ENCODE results near the gene USP27X.

Gene USP27X

GRCh38 chrX:49878834-49879655 is at the start of gene USP27X:
Gene USP27X, plus strand, starts transcription at chrX:49879484. Its CDS starts 824 bp downstream, at chrX:49880308.
- DNase-seq = peak; percentile 68 to 81 (median 74)

- DNase-seq = no peak
Measured at GRCh38 chrX:49838374-49838773, 40.9 kb upstream of the USP27X start.

DNA sequence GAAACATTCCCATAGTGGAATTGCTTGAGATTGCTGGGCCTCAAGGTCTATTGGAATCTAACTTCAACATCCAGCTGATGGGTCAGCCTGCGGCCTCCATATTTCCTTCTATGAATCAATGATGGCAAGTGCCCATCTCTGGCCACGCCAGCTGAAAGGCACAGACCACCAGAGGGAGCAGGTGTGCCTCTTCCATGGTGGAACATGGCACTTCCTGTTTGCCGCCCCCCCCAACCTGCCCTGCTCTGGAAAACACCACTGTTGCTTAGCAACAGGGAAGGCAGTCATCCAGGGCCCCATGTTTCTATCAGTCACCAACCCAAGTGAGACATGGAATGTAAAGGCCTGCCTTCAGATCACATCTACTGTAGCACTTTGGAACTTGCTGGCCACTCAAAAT is 38.6 kb upstream of the USP27X start:
- peak in 4 of 6 experiments; percentile 2 to 26 (median 17) for DNase-seq

GRCh38 chrX:49842621-49843020 is 36.7 kb upstream of the USP27X start:
- DNase-seq = no peak

DNA sequence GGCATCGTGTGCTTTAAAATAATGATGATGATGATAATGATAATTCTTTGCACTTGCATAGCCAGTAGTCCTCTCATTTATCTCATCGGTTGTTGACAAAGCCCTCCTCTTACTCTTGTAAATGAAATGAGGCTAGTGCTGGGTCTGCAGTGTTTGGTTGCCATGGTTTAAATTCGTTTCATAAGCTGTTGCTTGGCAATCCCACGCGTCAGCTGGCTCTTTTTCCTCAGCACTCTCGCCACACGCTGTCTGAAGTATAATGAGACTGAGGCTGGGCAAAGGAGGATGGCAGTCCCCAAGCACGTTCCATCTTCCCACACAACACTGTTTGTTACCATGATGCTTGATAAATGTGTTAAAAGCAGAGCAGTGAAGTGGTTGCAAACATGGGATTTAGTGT is 34.7 kb upstream of the USP27X start:
- DNase-seq = no peak

DNA sequence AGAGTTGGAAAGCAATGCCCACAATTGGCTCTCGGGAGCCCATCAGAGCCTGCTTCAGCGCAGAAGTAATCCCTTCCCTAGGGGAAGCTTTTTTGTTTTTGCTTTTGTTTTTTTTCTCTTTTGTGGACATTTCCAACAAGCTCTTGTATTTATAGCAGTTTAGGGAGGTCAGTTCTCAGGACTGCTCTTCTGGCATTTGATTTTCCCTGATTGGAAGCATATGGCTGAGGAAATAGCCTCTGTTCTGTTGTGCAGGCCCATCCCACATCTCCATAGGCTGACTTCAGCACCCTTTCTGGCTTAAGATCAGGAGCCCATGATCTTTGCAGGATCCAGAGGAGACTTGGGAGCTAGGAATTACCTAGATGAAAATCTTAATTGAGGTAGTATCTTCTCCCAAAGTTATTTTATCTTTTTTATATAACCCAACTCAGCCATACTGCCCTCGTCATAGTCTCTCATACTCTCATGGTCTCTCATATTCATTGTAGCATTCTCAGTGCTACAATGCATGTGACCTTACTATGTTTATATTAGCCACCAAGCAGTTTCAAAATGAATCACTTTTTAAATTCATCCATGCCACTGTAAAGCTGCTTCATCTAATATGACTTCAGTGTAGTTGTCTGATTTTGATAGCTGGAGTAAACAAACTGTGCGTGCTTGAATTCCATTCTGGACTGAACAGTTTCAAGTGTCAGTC is 33.4 kb upstream of the USP27X start:
- DNase-seq = no peak

GRCh38 chrX:49846522-49846921 is 32.8 kb upstream of the USP27X start:
- no peak for DNase-seq

- DNase-seq = no peak
Measured at GRCh38 chrX:49848275-49848674, 31.0 kb upstream of the USP27X start.

DNA sequence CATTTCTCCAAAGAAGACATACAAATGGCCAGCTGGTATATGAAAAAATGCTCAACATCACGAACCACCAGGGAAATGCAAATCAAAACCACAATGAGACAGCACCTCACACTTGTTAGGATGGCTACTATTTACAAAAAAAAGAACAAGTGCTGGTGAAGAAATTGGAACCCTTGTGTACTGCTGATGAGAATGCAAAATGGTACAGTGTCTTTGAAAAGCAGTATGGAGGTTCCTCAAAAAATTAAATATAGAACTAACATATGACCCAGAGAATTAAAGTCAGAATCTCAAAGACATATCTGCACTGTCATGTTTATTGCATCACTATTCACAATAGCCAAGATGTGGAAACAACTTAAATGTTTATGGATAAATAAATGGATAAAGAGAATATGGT is 29.3 kb upstream of the USP27X start:
- DNase-seq = no peak

DNA sequence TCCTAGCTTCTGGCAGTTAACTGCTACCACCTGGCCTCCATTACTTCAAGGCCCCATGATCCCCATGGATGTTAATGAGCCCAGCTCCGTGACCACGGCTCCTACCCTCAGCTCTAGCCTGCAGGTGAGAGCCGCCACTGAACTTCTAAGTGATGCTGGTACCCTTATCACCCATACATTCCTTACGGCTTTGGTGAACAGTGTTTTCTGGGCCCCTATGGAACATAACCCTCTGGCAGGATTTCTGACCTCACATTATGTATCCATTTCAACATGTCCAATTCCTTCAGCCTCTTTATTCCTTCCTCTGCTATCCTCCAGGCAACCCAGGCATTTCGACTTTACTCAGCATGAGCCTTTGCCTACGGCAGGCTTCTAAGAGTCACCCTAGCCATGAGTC is 25.6 kb upstream of the USP27X start:
- DNase-seq = no peak

DNA sequence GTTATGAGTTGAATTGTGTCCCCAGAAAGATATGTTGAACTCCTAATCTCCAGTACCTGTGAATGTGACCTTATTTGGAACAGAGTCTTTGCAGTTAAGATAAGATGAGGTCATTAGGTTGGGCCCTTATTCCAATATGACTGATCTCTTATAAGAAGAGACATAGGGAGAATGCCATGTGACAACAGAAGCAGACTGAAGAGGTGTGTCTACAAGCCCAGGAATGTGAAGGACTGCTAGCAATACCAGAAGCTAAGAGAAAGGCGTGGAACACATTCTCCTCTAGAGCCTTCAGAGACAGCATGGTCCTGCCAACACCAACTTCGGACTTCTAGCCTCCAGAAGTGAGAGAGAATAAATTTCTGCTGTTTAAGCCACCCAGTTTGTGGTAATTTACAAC is 22.5 kb upstream of the USP27X start:
- no peak for DNase-seq

- no peak for DNase-seq
Measured at GRCh38 chrX:49858341-49858740, 20.9 kb upstream of the USP27X start.

DNA sequence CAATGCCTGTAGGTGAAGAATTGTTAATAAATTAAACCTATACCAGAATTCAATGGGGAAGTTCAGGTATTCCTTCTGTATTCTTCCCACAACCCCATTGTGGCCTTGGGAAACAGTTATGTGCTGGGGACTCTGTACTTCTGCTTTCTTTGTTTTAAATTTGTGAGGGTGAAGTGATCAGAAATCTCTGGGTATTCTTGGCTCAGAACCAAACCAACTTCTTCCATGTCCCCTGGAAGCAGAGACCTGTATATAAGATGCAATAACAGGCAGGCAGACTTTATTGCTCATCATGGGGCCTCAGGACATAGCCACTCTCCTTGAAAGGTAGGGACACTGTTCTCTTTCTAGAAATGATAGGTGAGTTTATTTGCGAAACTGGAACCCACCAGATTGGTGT is 19.8 kb upstream of the USP27X start:
- no peak for DNase-seq

GRCh38 chrX:49860867-49861535 is 18.3 kb upstream of the USP27X start:
- DNase-seq = no peak

DNA sequence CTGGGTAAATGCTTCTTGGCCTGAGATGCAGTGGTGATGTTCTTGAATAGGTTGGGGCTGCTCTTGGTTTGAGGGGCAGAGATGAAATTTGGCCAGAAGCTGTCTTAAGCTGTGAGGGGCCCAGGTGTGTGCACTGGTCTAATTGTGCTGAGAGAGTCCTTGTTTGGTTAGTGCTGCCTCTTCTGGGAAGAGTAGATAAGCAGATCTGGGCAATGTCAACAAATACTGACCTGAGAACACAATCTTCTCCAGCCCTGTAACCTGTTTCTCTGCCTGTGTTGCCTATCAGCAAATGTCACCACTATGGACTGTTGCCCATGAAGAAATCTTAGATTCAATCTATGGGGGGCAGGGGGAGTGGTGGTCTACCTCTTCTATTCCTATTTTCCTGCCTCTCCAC is 17.2 kb upstream of the USP27X start:
- DNase-seq = no peak

DNA sequence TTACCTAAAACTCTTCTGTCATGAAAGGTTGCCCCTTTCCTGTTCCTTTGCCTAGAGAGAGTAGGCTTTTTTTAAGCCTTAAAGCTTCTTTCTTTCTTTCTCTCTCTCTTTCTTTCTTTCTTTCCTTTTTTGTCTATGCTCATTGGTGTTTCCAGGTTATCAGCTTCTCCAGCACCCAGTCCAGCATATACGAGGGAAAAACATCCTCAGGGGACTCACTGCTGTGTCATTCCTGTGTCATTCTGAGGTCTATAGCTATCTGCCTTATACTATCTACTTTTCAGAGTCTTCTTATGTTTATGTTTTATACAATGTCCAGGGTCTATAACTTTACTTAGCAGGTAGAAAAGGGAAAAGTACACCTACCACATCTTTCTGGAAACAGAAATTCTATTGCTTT is 10.5 kb upstream of the USP27X start:
- no peak for DNase-seq

GRCh38 chrX:49876750-49877149 is 2.5 kb upstream of the USP27X start:
- peak in 3 of 6 experiments; percentile 2 to 36 (median 23) for DNase-seq

- DNase-seq = no peak
Measured at GRCh38 chrX:49877397-49878101, 1.7 kb upstream of the USP27X start.

DNA sequence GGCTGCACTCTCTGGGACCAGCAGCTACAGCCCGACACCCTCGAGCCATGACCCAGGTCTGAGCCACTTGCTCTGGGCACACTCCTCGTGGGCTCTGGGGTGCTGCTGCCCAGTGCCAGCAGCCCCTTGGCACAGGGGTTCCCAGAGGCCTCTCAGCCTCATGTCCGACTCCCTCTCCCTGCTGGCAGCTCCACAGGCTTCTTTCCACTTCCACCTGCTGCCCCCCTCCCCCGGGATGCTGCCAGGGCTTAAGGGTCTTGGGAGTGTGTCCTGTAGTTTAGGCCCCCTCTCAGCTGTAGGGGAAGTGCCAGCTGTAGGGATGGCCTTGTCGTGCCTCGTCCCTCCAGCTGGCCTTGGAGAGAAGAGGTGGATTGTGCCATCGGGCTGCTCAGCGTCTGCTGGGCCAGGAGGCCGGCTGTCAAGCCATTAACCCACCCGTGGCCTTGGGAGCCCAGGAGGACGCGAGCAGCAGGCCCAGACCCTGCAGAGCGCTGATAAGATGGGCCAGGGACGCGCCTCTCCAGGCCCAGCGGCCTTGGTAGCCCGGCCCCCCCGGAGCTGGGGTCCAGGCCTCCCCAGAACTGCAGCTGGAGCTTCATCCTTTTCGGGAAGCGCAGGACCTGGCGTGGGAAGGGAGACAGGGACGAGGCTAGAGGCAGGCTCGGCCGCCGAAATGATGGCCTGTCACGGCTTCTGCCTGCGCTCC is 1.0 kb upstream of the USP27X start:
- DNase-seq = no peak

DNA sequence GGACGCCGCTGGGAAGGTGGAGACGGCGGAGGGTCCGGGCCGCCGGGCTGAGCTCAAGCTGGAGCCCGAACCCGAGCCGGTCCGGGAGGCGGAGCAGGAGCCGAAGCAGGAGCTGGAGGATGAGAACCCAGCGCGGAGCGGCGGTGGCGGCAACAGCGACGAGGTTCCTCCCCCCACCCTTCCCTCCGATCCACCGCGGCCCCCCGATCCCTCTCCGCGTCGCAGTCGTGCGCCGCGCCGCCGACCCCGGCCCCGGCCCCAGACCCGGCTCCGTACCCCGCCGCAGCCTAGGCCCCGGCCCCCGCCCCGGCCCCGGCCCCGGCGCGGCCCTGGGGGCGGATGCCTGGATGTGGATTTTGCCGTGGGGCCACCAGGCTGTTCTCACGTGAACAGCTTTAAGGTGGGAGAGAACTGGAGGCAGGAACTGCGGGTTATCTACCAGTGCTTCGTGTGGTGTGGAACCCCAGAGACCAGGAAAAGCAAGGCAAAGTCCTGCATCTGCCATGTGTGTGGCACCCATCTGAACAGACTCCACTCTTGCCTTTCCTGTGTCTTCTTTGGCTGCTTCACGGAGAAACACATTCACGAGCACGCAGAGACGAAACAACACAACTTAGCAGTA is 483 bp downstream of the USP27X start:
- DNase-seq = peak in 1 of 6 experiments; percentile 30

DNA sequence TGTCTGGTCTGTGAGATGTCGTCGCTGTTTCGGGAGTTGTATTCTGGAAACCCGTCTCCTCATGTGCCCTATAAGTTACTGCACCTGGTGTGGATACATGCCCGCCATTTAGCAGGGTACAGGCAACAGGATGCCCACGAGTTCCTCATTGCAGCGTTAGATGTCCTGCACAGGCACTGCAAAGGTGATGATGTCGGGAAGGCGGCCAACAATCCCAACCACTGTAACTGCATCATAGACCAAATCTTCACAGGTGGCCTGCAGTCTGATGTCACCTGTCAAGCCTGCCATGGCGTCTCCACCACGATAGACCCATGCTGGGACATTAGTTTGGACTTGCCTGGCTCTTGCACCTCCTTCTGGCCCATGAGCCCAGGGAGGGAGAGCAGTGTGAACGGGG is 1.4 kb downstream of the USP27X start:
- no peak for DNase-seq

GRCh38 chrX:49884290-49884862 is 5.1 kb downstream of the USP27X start:
- peak; percentile 0 to 42 (median 26) for DNase-seq
